ENCODE results near the gene CGB8.

DNA sequence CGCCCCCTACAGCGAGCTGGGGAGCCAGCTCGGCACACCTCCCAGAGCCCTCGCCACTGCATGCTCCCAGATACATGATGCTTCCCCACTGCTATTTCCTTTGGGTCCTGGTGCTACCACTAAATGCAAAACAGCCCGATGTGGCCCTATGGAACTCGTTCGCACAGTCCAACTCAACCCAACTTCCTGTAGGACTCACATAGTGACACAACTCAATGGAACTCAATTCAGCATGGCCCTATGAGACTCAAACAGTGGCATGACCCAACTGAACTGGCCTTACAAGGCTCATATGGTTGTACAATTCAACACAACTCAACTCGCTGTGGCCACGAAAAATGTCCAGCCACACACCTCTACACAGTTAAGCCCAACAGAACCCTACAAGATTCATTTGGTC is 20.1 kb upstream of the CGB8 start:
- no peak for TF ChIP-seq POLR2AphosphoS5 (IDR thresholded peaks at IDR 0.05)
- TF ChIP-seq, protein P1, sequence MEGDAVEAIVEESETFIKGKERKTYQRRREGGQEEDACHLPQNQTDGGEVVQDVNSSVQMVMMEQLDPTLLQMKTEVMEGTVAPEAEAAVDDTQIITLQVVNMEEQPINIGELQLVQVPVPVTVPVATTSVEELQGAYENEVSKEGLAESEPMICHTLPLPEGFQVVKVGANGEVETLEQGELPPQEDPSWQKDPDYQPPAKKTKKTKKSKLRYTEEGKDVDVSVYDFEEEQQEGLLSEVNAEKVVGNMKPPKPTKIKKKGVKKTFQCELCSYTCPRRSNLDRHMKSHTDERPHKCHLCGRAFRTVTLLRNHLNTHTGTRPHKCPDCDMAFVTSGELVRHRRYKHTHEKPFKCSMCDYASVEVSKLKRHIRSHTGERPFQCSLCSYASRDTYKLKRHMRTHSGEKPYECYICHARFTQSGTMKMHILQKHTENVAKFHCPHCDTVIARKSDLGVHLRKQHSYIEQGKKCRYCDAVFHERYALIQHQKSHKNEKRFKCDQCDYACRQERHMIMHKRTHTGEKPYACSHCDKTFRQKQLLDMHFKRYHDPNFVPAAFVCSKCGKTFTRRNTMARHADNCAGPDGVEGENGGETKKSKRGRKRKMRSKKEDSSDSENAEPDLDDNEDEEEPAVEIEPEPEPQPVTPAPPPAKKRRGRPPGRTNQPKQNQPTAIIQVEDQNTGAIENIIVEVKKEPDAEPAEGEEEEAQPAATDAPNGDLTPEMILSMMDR (IDR thresholded peaks at IDR 0.05 in 8 of 11, conservative IDR thresholded peaks at IDR 0.05 in 3 of 11), result no peak
- no peak for TF ChIP-seq POLR2A (IDR thresholded peaks at IDR 0.05)

Data from spleen (tissue), 7 donors.